ENCODE measurements around the gene AR.

- no peak for TF ChIP-seq CTCF (IDR thresholded peaks at IDR 0.05)
- no peak for TF ChIP-seq POLR2A (IDR thresholded peaks at IDR 0.05)
Measured at GRCh38 chrX:67558267-67558666, 14.4 kb downstream of the AR start.

All from ovary (tissue), 3 donors.